GM13976 (cell line): ENCODE measurements around the gene C21orf91.

Experiments used
- DNase-seq: peaks from one replicate; pipeline ENCODE4 v3.0.0; 2012; ENCODE audit warnings: low spot score
- CTCF ChIP-seq: IDR thresholded peaks from 2 replicates; pipeline ENCODE4 v1.5.1; 2012; ENCODE audit warnings: borderline replicate concordance, mild to moderate bottlenecking; ENCODE audit not compliant: insufficient read depth; ENCODE audit errors: extremely low read depth, missing control alignments, control extremely low read depth
- in situ Hi-C: fragments of 300-500 bp; cut with MboI; formaldehyde crosslinking; loops from one replicate; pipeline ENCODE4 v1.12.0; 2022; ENCODE audit warnings: low sequenced_read_pairs, mixed read lengths, inconsistent platforms; ENCODE audit not compliant: unreplicated experiment

C21orf91 gene

GRCh38 chr21:17786071-17786850 lies 32.9 kb downstream of the C21orf91 start:
- no peak for DNase-seq
- in situ Hi-C loops = loop anchor here (10.0 kb wide), 1 partner anchor 171 kb away; the partner anchor contains the start of gene BTG3
- TF ChIP-seq CTCF = no peak

- in situ Hi-C loops = loop anchor here (10.0 kb wide), 1 partner anchor 171 kb away; the partner anchor contains the start of gene BTG3
- no peak for DNase-seq
Observed at GRCh38 chr21:17785403-17785788, 33.8 kb downstream of the C21orf91 start.

DNA sequence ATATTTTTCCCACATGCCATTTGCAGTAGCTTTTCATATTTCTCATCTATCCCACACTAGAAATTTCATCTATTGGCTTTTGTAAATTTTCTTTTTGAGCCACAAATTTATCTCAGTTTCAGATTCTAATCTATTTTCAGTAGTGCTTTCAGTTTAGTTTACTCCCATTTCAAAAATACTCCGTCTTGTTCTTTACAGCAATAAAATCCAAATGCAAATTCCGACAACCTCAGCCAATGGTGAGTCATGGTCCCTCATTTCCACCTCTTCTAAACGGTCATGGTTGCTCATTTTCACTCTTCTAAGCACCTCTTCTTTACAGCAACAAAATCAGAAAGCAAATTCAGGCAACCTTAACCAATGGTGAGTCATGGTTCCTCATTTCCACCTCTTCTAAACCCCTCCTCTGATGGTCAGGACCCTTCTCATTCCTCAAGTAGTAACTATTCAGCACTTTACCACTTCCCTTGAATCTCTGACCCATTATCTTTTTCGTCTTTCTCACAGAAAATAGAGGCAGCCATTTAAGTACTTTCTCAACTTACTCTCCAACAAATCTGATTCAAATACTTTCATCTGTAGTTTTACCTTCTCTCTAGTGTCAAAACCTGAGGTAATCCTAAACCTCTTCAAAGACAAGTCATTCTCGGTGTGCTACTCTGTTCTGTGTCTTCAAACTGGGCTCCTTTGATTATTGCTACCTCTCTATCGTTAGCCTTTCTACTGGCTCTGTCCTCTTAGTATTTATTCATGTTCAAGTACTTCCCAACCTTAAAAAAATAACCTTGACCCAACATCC lies 34.4 kb downstream of the C21orf91 start:
- DNase-seq = peak; percentile 24
- in situ Hi-C loops = loop anchor here (10.0 kb wide), 1 partner anchor 170 kb away; the partner anchor contains the start of gene BTG3
- TF ChIP-seq CTCF = no peak

More at GRCh38 chr21:17785403-17785788, 33.8 kb downstream of the C21orf91 start:
- TF ChIP-seq CTCF = no peak

- TF ChIP-seq CTCF = no peak
- DNase-seq = no peak
- in situ Hi-C loops = loop anchor here (10.0 kb wide), 1 partner anchor 169 kb away; the partner anchor contains the start of gene BTG3
Observed at GRCh38 chr21:17784180-17784598, 35.0 kb downstream of the C21orf91 start.

GRCh38 chr21:17783481-17784179 lies 35.5 kb downstream of the C21orf91 start:
- no peak for DNase-seq
- in situ Hi-C loops = loop anchor here (10.0 kb wide), 1 partner anchor 169 kb away; the partner anchor contains the start of gene BTG3
- no peak for TF ChIP-seq CTCF

DNA sequence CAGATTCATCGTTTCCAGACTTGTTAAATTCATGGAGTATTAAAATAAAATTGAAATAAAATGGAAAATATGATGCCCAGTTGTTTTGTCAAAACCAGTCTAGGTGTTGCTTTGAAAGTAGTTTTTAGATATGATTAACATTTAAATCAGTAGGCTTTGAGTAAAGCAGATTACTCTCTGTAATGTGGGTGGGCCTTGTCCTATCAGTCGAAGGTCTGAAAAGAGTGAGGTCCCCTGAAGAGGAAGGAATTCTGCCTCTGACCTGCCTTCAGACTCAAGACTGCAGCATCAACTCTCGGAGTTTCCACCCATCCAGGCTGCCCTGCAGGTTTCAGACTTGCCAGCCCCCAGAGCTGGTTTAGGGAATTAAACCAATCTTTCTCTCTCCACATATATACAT lies 36.2 kb downstream of the C21orf91 start:
- in situ Hi-C loops = loop anchor here (10.0 kb wide), 1 partner anchor 168 kb away; the partner anchor contains the start of gene BTG3
- no peak for DNase-seq
- TF ChIP-seq CTCF = no peak
